ENCODE data around the gene FMNL2.
"Not testable (repeated sequence)": the region's sequence is repeated elsewhere in the genome, so short reads cannot be mapped to it uniquely, and the experiment has no call there.

The FMNL2 gene

DNA sequence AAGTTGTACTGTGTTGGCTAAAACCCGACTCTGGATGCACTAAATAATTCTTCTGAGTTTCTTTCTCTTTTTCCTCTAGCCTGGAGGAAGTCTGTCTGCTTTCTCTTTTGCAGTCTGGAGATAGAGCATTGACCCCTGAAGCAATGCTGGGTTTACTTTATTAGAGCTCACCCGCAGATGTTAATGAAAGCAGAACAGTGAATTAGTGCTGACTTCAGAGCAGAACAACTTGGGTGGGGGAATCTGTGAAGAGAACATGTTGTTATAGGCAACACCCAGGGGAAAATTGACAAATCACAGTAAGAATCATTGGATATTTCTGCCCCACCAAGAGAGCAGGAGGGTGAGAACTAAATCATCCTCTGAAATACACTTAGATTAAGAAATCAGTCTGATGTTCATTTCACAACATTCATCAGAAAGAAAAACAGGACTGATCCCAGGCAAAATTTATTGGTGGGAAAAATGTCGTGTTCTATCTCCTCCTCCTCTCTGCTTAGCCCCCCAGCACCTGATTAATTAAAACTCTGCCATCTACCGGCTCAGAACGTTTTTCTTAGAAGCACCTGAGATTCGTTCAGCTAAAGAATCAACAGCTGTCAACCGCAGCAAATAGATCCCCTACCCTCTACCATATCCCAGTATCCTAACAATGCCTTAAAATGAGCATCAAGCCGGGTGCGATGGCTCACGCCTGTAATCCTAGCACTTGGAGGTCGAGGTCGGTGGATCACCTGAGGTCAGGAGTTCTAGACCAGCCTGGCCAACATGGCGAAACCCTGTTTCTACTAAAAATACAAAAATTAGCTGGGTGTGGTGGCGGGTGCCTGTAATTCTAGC, 165.1 kb downstream of the FMNL2 start:
- DNase-seq: no peak

- DNase-seq: no peak
Measured at GRCh38 chr2:152500772-152501171, 165.8 kb downstream of the FMNL2 start.

GRCh38 chr2:152501666-152502065, 166.7 kb downstream of the FMNL2 start:
- no peak for DNase-seq

DNA sequence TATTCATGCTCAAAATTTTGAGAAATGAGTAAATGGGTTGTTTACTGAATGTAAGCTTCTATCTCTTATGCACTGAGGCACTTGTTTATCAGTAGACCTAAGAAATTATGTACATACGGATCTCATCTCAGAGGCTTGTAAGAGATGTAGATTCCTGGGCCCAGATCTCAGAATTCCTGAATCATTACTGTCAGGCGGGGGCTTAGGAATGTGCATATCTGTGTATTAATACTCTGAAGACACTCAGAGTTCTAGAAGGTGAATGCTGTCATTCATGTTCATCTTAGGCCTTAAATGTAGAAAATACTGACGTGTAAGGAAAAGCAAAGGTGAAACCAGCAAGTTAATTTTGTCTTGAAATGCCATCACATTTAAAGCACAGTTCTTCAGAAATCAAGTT, 169.6 kb downstream of the FMNL2 start:
- no peak for DNase-seq

DNA sequence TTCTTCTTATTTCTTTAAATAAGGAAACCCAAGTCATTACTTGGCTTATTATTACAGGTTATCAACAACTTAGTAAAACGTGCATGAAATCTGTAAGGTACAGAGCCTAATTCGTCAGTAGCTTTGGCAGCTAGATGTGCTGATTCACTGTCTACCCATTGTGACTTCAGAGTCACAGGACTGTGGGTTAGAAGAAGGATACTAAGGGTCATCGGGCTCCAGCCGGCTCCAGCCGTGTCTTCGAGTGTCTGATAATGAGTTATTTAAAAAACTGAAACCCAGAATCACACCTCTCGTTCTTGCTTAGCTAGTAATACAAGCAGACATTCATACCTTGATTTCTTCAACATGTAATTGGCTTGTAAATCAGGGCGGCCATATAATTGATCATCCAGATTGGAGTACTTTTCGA, 170.5 kb downstream of the FMNL2 start:
- DNase-seq: no peak

GRCh38 chr2:152506843-152507242, 171.9 kb downstream of the FMNL2 start:
- no peak for DNase-seq

GRCh38 chr2:152507907-152508306, 172.9 kb downstream of the FMNL2 start:
- no peak for DNase-seq

GRCh38 chr2:152508446-152508845, 173.5 kb downstream of the FMNL2 start:
- DNase-seq: no peak

- no peak for DNase-seq
Measured at GRCh38 chr2:152509772-152510491, 175.0 kb downstream of the FMNL2 start.

DNA sequence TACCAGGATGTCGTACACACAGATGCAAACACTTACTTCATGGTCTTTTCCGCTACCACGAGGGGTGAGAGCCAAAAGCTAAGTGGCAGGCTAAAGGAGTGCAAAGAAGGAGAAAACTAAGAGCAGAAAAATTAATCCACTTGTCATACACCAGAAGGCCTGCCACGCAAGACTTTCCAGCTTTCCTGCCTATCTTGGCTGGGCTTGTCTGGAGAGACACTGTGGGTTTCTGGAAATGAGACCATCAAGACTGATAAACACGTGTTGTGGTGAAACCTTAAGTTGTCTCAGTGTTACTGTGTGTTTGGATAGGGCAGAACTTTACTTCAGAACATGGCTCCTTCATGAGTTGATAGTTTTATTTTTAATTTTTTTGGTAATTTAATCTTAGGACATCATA, 175.6 kb downstream of the FMNL2 start:
- DNase-seq: no peak

DNA sequence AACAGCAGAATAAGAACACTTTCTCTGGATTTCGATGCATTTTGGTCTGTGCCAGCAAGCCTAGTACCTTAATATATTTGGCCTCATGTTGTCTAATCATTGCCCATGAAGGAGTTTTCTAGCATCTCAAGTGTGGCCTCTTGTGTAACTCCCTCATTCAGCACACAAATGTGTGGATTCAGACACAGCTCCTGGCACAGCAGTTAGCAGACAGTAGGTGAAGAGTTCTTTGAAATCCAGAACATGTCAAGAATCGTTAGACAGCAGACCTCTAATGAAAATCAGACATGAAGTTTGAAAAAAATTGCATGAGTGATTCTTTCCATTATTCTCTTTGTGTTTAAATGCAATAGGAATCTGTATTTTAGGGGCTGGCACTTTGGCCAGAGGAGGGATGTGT, 177.0 kb downstream of the FMNL2 start:
- no peak for DNase-seq

- no peak for DNase-seq
Measured at GRCh38 chr2:152513029-152513428, 178.1 kb downstream of the FMNL2 start.

- DNase-seq: no peak
Measured at GRCh38 chr2:152513681-152514080, 178.7 kb downstream of the FMNL2 start.

DNA sequence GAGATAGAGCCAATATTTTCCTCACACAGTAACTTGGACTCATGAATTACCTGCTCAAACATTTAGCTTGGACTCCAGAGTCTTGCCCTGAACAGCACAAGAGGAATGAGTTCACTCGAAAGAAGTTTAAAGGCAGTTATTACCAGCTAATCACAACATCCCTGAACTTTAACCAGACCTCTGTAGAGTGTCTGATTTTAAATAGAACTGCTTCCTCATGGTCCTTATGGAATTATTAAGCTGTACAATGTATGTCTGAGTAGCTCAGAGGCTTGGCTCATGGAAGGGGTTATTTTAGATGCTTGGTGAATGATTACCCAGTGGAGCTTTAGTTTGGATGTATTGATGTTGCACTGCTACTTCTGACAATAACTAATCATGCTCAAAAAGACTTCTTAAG, 183.1 kb downstream of the FMNL2 start:
- no peak for DNase-seq

DNA sequence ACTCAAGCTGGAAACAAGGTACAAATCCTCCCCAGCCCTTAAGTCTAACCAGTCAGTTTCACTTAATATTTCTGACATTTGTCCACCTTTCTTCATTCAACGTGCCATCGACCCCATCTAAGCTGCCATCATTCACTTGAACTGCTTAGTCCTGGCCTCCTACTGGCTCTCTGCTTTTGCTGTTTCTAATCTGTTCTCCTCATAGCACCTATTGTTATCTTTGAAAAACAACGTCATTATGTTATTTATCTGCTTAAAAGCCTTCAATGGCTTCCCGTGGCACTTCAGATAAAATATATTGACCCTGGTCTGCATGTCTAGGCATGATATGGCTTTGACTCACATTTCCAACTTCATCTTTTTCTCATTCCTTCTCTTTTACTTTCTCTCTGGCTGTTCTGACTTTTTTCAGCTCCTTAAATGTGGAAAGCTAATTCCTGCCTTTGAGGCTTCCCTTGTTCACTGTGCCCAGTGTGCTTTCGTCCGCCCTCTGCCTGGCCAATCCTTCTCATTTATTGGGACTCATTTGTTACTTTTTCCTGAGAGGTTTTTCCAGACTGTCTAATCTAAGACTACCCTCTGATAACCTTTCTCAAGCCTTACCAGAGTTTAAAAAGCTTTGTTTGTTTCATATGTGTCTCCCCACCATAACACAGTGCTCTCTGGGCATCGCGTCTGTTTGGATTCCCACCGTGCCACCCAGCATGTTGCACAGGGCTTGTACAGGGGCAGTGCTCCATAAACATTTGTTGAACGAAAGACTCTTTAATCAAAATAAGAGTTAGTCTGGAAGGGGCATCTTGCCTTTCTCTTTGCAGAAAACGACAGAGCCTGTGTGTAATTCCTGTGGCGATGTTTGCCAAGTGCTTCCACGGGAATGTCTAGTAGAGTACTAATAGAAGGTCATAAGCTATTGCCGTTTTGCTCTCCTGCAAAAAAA, 183.9 kb downstream of the FMNL2 start:
- no peak for DNase-seq

- DNase-seq: no peak
Measured at GRCh38 chr2:152519581-152519952, 184.6 kb downstream of the FMNL2 start.

- DNase-seq: no peak
Measured at GRCh38 chr2:152520759-152521158, 185.8 kb downstream of the FMNL2 start.

- not testable (repeated sequence) for DNase-seq
Measured at GRCh38 chr2:152522446-152522845, 187.5 kb downstream of the FMNL2 start.

DNA sequence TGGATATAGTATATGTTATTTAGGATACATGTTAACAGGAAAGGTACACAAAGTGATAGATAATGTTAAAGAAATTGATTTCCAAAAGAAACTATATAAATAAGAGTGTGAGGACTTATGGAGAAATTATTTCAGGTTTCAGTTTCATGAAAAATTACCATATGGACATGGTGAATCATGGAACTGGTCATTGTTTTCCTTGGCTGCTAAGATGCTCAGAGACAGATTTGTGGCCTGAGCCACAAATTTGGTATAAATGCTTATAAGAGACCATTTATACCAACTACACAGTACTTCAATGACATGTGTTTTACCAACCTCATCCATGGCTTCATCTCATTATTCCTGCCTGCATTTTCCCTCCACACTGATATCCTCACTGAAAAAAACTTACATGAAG, 188.1 kb downstream of the FMNL2 start:
- no peak for DNase-seq

- no peak for DNase-seq
Measured at GRCh38 chr2:152525277-152525838, 190.4 kb downstream of the FMNL2 start.

- DNase-seq: no peak
Measured at GRCh38 chr2:152529420-152530115, 194.6 kb downstream of the FMNL2 start.

DNA sequence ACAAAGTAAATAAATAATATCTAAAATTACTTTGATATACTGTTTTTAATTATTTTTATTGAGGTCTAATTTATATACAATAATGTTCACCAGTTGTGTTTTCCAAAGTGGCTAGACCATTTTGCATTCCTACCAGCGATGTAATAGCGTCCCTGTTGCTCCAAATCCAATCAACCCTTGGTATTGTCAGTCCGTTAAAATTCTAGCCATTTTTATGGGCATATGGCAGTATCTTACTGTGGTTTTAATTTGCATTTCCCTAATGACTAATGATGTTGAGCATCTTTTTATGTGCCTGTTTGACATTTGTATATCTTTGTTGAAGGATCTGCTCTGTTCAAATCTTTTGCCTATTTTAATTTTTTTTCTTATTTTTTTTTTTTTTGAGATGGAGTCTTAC, 197.3 kb downstream of the FMNL2 start:
- DNase-seq: no peak

Measured in COR-L47 (cell line).